Measurements from ENCODE around the gene RANBP10. TPM values are rescaled to one million over a fixed set of nuclear protein-coding genes. Genes with fewer than 3 reads are reported as not detected.

Gene RANBP10
- total RNA-seq, 1 experiment from 2014 or later, result 17.2 TPM

- H3K27ac Mint-ChIP-seq (ENCODE audit: low read depth, unreplicated experiment), result no peak overlapping the region
- BruUV-seq (replicated peaks), result no TSS peak
- DNase-seq (ENCODE audit: unreplicated experiment), result no peak
- H3K4me1 Mint-ChIP-seq (ENCODE audit: insufficient read depth, unreplicated experiment), result no peaks in the 10 kb centered on the region
- H3K4me3 Mint-ChIP-seq (ENCODE audit: unreplicated experiment), result no peak overlapping the region
- H3K9me3 Mint-ChIP-seq (ENCODE audit: unreplicated experiment), result no peaks in the 10 kb centered on the region
- POLR2A ChIA-PET, result interaction anchor here (1.9 kb wide), 1 partner anchor 11 kb away, joined by 7 read pairs; the partner anchor contains the start of gene GFOD2
- intact Hi-C loops (cut with micrococcal nuclease), result no loop called here
- CTCF ChIA-PET, result no interaction called here
- TF ChIP-seq, protein P1, sequence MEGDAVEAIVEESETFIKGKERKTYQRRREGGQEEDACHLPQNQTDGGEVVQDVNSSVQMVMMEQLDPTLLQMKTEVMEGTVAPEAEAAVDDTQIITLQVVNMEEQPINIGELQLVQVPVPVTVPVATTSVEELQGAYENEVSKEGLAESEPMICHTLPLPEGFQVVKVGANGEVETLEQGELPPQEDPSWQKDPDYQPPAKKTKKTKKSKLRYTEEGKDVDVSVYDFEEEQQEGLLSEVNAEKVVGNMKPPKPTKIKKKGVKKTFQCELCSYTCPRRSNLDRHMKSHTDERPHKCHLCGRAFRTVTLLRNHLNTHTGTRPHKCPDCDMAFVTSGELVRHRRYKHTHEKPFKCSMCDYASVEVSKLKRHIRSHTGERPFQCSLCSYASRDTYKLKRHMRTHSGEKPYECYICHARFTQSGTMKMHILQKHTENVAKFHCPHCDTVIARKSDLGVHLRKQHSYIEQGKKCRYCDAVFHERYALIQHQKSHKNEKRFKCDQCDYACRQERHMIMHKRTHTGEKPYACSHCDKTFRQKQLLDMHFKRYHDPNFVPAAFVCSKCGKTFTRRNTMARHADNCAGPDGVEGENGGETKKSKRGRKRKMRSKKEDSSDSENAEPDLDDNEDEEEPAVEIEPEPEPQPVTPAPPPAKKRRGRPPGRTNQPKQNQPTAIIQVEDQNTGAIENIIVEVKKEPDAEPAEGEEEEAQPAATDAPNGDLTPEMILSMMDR (IDR thresholded peaks at IDR 0.05; ENCODE audit: unreplicated experiment), result no peak
- H3K36me3 Mint-ChIP-seq (ENCODE audit: insufficient read depth, unreplicated experiment), result peaks cover 14% of the 10 kb centered on the region
- H3K27me3 Mint-ChIP-seq (ENCODE audit: insufficient read depth, unreplicated experiment), result no peaks in the 10 kb centered on the region
Measured at GRCh38 chr16:67729636-67730248, 76.6 kb downstream of the RANBP10 start.

DNA sequence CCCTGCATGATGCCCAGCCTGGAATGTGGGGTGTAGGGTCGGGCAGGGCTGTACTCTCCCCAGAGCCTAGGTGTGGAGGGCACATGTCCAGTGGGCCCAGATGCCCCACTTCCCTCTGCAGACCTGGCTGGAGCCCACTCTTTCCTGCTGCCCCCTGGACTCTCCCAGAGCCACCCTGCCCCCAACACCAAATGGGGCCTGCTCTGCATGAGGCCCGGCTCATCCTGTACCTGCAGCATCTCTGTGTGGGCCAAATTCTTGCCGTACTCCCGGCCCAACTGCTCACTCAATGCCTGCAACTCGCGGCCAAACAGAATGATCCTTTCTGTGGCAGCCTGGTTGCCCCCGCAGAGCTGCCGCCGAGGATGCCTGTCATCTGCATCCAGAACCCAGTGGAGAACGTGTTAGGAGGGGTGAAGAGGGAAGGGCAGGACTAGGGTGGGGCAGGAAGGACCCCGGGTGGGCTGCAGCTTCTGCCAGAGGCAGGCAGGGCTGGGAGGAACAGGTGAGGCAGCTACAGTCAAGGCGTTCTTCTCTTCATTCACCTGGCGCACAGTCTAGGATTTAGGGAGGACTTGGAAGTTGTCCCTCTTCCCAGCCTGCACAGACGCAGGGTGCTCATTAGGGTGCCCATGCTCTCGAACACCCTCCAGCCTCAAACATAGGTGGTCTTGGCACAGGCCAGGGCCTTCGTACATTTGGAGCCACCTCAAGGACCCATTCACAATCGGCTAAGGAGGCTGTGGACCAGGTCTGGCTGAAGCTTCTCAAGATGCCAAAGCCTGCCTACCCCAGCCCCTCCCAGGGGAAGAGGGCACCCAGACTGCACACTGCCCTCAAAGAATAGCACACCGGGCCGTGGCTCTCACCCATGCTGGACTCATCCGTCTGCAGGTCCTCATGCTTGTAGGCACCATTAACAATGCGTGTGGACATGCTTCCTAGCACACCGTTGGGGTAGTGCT, 78.6 kb downstream of the RANBP10 start:
- no peaks in the 10 kb centered on the region for H3K9me3 Mint-ChIP-seq (ENCODE audit: unreplicated experiment)
- DNase-seq (ENCODE audit: unreplicated experiment), result no peak
- CTCF ChIA-PET, result interaction anchor here (0.5 to 0.7 kb wide), 3 partner anchors 8 to 740 kb away, joined by 3 to 4 read pairs (median 4); partner anchors contain the start of gene CES4A
- BruUV-seq (replicated peaks), result no TSS peak
- H3K4me3 Mint-ChIP-seq (ENCODE audit: unreplicated experiment), result no peak overlapping the region
- no peaks in the 10 kb centered on the region for H3K27me3 Mint-ChIP-seq (ENCODE audit: insufficient read depth, unreplicated experiment)
- peaks cover 14% of the 10 kb centered on the region for H3K36me3 Mint-ChIP-seq (ENCODE audit: insufficient read depth, unreplicated experiment)
- H3K27ac Mint-ChIP-seq (ENCODE audit: low read depth, unreplicated experiment), result no peak overlapping the region
- POLR2A ChIA-PET, result no interaction called here
- intact Hi-C loops (cut with micrococcal nuclease), result no loop called here
- H3K4me1 Mint-ChIP-seq (ENCODE audit: insufficient read depth, unreplicated experiment), result peaks cover 12% of the 10 kb centered on the region
- TF ChIP-seq, protein P1 (IDR thresholded peaks at IDR 0.05; ENCODE audit: unreplicated experiment), result no peak

GRCh38 chr16:67726106-67727034, 80.0 kb downstream of the RANBP10 start:
- BruUV-seq (replicated peaks), result no TSS peak
- POLR2A ChIA-PET, result no interaction called here
- Mint-ChIP-seq H3K9me3 (ENCODE audit: unreplicated experiment) (no peaks in the 10 kb centered on the region), H3K4me3 (ENCODE audit: unreplicated experiment) (no peak overlapping the region), H3K36me3 (ENCODE audit: insufficient read depth, unreplicated experiment) (peaks cover 14% of the 10 kb centered on the region), H3K27me3 (ENCODE audit: insufficient read depth, unreplicated experiment) (no peaks in the 10 kb centered on the region), H3K4me1 (ENCODE audit: insufficient read depth, unreplicated experiment) (peaks cover 13% of the 10 kb centered on the region), H3K27ac (ENCODE audit: low read depth, unreplicated experiment) (no peak overlapping the region)
- CTCF ChIA-PET, result interaction anchor here (0.6 to 1.4 kb wide), 2 partner anchors 7 to 205 kb away, joined by 3 to 5 read pairs; no protein-coding TSS in a partner anchor
- no peak for DNase-seq (ENCODE audit: unreplicated experiment)
- intact Hi-C loops (cut with micrococcal nuclease), result no loop called here
- TF ChIP-seq, protein P1 (IDR thresholded peaks at IDR 0.05; ENCODE audit: unreplicated experiment), result no peak

Data from MCF 10A (cell line).